Measurements from ENCODE around the gene PTPRD.

PTPRD gene

GRCh38 chr9:9605681-9606080, 1007.1 kb downstream of the PTPRD start:
- no peak for DNase-seq (ENCODE audit: low spot score)
- no peak for TF ChIP-seq CTCF (IDR thresholded peaks at IDR 0.05; ENCODE audit: extremely low read depth, missing control alignments)

- no peak for DNase-seq (ENCODE audit: low spot score)
- TF ChIP-seq CTCF (IDR thresholded peaks at IDR 0.05; ENCODE audit: extremely low read depth, missing control alignments) = no peak
Observed at GRCh38 chr9:9603345-9603744, 1009.5 kb downstream of the PTPRD start.

- TF ChIP-seq CTCF (IDR thresholded peaks at IDR 0.05; ENCODE audit: extremely low read depth, missing control alignments) = no peak
- no peak for DNase-seq (ENCODE audit: low spot score)
Observed at GRCh38 chr9:9598723-9599122, 1014.1 kb downstream of the PTPRD start.

GRCh38 chr9:9592104-9592503, 1020.7 kb downstream of the PTPRD start:
- DNase-seq (ENCODE audit: low spot score) = no peak
- TF ChIP-seq CTCF (IDR thresholded peaks at IDR 0.05; ENCODE audit: extremely low read depth, missing control alignments) = no peak

GRCh38 chr9:9585920-9586319, 1026.9 kb downstream of the PTPRD start:
- no peak for DNase-seq (ENCODE audit: low spot score)
- TF ChIP-seq CTCF (IDR thresholded peaks at IDR 0.05; ENCODE audit: extremely low read depth, missing control alignments) = no peak

- no peak for DNase-seq (ENCODE audit: low spot score)
Observed at GRCh38 chr9:9574080-9574479, 1038.7 kb downstream of the PTPRD start.

GRCh38 chr9:9565700-9566099, 1047.1 kb downstream of the PTPRD start:
- no peak for DNase-seq (ENCODE audit: low spot score)
- no peak for TF ChIP-seq CTCF (IDR thresholded peaks at IDR 0.05; ENCODE audit: extremely low read depth, missing control alignments)

More at GRCh38 chr9:9574080-9574479, 1038.7 kb downstream of the PTPRD start:
- no peak for TF ChIP-seq CTCF (IDR thresholded peaks at IDR 0.05; ENCODE audit: extremely low read depth, missing control alignments)

Data from GM20000 (cell line).